ENCODE measurements around the gene NFASC.
A peak's percentile ranks its signal among the peaks of the same experiment; 100 is the strongest.

NFASC gene

GRCh38 chr1:204896023-204896422, 25.4 kb downstream of the NFASC start:
- no peaks in the 10 kb centered on the region for H3K4me1 ChIP-seq (ENCODE audit: control insufficient read depth in 2 of 2, insufficient read depth in 2 of 2, low read length in 2 of 2)
- H3K9ac ChIP-seq (ENCODE audit: low read depth in 1 of 2, low read length in 2 of 2), result no peak overlapping the region

DNA sequence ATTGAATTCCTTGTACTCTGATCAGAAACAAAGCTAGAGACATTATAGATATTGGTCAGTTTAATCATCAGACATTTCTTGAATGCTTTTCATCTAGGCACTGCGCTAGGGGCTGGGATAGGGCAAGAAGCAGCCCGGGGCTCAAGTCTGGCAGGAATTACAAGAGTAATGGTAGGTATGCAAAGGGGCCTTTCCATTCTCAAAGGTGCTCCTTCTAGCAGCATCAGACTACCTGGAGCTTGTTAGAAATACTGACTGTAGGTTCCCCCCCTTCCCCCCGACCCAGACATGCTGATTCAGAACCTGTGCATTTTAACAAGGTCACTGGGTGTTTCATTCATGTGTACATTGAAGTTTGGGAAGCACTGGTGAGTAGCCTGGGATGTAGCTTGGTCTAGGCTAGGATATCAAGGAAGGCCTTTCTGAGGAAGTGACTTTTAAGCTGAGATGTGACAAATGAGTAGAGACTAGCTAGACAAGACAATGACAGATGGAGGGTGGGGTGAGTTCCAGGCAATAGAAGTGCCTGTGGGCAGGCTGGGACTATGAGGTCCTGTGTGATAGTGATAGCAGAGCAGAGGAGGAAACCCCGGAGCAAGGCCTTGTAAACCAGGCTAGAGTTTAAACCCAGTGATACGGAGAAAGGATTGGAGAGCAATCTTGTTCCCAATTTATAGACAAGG, 26.3 kb downstream of the NFASC start:
- no peak overlapping the region for H3K4me3 ChIP-seq (ENCODE audit: low read length in 2 of 2)
- no peak overlapping the region for H3K27ac ChIP-seq (ENCODE audit: low read depth in 2 of 2, low read length in 2 of 2)
- H3K4me1 ChIP-seq (ENCODE audit: control insufficient read depth in 2 of 2, insufficient read depth in 2 of 2, low read length in 2 of 2), result no peaks in the 10 kb centered on the region
- H3K9me3 ChIP-seq (ENCODE audit: control insufficient read depth in 2 of 2, low read length in 2 of 2), result no peaks in the 10 kb centered on the region
- H3K36me3 ChIP-seq (ENCODE audit: control insufficient read depth in 2 of 2, insufficient read depth in 2 of 2, low read length in 2 of 2), result no peaks in the 10 kb centered on the region
- no peak overlapping the region for H3K9ac ChIP-seq (ENCODE audit: low read depth in 1 of 2, low read length in 2 of 2)
- no peaks in the 10 kb centered on the region for H3K27me3 ChIP-seq (ENCODE audit: control insufficient read depth in 2 of 2, insufficient read depth in 2 of 2, low read length in 2 of 2)

More at GRCh38 chr1:204896023-204896422, 25.4 kb downstream of the NFASC start:
- H3K36me3 ChIP-seq (ENCODE audit: control insufficient read depth in 2 of 2, insufficient read depth in 2 of 2, low read length in 2 of 2), result no peaks in the 10 kb centered on the region
- no peaks in the 10 kb centered on the region for H3K9me3 ChIP-seq (ENCODE audit: control insufficient read depth in 2 of 2, low read length in 2 of 2)
- H3K27me3 ChIP-seq (ENCODE audit: control insufficient read depth in 2 of 2, insufficient read depth in 2 of 2, low read length in 2 of 2), result no peaks in the 10 kb centered on the region
- H3K4me3 ChIP-seq (ENCODE audit: low read length in 2 of 2), result no peak overlapping the region
- no peak overlapping the region for H3K27ac ChIP-seq (ENCODE audit: low read depth in 2 of 2, low read length in 2 of 2)

DNA sequence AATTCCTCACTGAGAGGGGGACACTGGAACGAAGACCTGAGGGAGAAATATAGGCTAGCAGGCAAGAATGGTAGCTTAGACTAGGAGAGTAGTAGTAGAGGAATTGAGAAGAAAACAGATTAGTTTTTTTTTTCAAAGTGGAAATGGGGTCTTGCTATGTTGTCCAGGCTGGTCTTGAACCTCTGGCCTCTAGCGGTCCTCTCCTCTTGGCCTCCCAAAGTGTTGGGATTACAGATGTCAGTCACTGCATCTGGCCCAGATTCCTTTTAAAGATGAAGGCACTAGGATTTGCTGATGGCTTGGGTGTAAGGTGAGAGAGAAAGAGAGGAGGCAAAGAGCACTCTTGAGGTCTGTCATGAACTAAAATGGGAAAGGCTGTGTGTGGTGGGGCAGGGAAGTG, 30.1 kb downstream of the NFASC start:
- H3K4me1 ChIP-seq (ENCODE audit: control insufficient read depth in 2 of 2, insufficient read depth in 2 of 2, low read length in 2 of 2), result no peaks in the 10 kb centered on the region
- no peak overlapping the region for H3K27ac ChIP-seq (ENCODE audit: low read depth in 2 of 2, low read length in 2 of 2)
- no peaks in the 10 kb centered on the region for H3K9me3 ChIP-seq (ENCODE audit: control insufficient read depth in 2 of 2, low read length in 2 of 2)
- H3K27me3 ChIP-seq (ENCODE audit: control insufficient read depth in 2 of 2, insufficient read depth in 2 of 2, low read length in 2 of 2), result no peaks in the 10 kb centered on the region
- no peaks in the 10 kb centered on the region for H3K36me3 ChIP-seq (ENCODE audit: control insufficient read depth in 2 of 2, insufficient read depth in 2 of 2, low read length in 2 of 2)
- H3K4me3 ChIP-seq (ENCODE audit: low read length in 2 of 2), result no peak overlapping the region
- H3K9ac ChIP-seq (ENCODE audit: low read depth in 1 of 2, low read length in 2 of 2), result no peak overlapping the region

GRCh38 chr1:204902671-204903070, 32.0 kb downstream of the NFASC start:
- H3K27ac ChIP-seq (ENCODE audit: low read depth in 2 of 2, low read length in 2 of 2), result no peak overlapping the region
- H3K27me3 ChIP-seq (ENCODE audit: control insufficient read depth in 2 of 2, insufficient read depth in 2 of 2, low read length in 2 of 2), result no peaks in the 10 kb centered on the region
- H3K36me3 ChIP-seq (ENCODE audit: control insufficient read depth in 2 of 2, insufficient read depth in 2 of 2, low read length in 2 of 2), result no peaks in the 10 kb centered on the region
- no peaks in the 10 kb centered on the region for H3K4me1 ChIP-seq (ENCODE audit: control insufficient read depth in 2 of 2, insufficient read depth in 2 of 2, low read length in 2 of 2)
- no peak overlapping the region for H3K4me3 ChIP-seq (ENCODE audit: low read length in 2 of 2)
- no peaks in the 10 kb centered on the region for H3K9me3 ChIP-seq (ENCODE audit: control insufficient read depth in 2 of 2, low read length in 2 of 2)
- no peak overlapping the region for H3K9ac ChIP-seq (ENCODE audit: low read depth in 1 of 2, low read length in 2 of 2)

GRCh38 chr1:204904228-204904810, 33.7 kb downstream of the NFASC start:
- Histone ChIP-seq H3K27me3 (ENCODE audit: control insufficient read depth in 2 of 2, insufficient read depth in 2 of 2, low read length in 2 of 2) (no peaks in the 10 kb centered on the region), H3K4me3 (ENCODE audit: low read length in 2 of 2) (no peak overlapping the region), H3K9ac (ENCODE audit: low read depth in 1 of 2, low read length in 2 of 2) (no peak overlapping the region), H3K27ac (ENCODE audit: low read depth in 2 of 2, low read length in 2 of 2) (no peak overlapping the region), H3K9me3 (ENCODE audit: control insufficient read depth in 2 of 2, low read length in 2 of 2) (no peaks in the 10 kb centered on the region), H3K4me1 (ENCODE audit: control insufficient read depth in 2 of 2, insufficient read depth in 2 of 2, low read length in 2 of 2) (no peaks in the 10 kb centered on the region), H3K36me3 (ENCODE audit: control insufficient read depth in 2 of 2, insufficient read depth in 2 of 2, low read length in 2 of 2) (no peaks in the 10 kb centered on the region)

GRCh38 chr1:204909109-204909508, 38.4 kb downstream of the NFASC start:
- Histone ChIP-seq H3K4me1 (ENCODE audit: control insufficient read depth in 2 of 2, insufficient read depth in 2 of 2, low read length in 2 of 2) (no peaks in the 10 kb centered on the region), H3K36me3 (ENCODE audit: control insufficient read depth in 2 of 2, insufficient read depth in 2 of 2, low read length in 2 of 2) (no peaks in the 10 kb centered on the region), H3K27ac (ENCODE audit: low read depth in 2 of 2, low read length in 2 of 2) (no peak overlapping the region)

DNA sequence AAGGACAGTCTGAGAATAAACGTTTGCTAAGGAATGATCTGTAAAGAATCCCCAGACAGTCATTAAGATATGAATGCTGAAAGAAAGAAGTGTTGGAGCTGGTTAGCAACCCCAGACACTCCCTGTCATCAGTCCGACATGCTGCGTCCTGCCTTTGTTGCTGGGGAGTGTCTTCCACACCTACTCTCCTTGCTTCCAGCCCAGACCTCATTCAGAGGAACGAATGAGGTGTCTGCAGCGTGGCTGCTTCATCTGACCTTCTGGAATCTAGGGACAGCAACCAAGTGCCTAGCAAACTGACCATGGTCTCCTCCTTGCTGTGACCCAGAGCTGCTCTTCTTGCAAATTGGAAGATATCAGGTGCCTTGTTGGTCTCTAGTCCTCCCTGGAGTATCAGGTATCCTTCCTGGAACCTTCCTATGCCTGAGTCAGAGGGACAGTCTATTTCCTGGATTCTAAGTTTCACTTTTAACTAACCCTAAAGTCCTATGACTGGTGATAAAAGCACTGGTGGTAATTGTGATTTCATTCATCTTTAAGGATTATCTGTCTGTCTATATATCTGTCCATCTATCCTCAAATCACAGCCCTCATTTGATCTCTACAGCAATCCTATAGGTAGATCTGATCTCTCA, 45.3 kb downstream of the NFASC start:
- no peak overlapping the region for H3K9ac ChIP-seq (ENCODE audit: low read depth in 1 of 2, low read length in 2 of 2)
- H3K27ac ChIP-seq (ENCODE audit: low read depth in 2 of 2, low read length in 2 of 2), result peak overlapping the region; percentile 32 to 73
- H3K27me3 ChIP-seq (ENCODE audit: control insufficient read depth in 2 of 2, insufficient read depth in 2 of 2, low read length in 2 of 2), result no peaks in the 10 kb centered on the region
- H3K4me1 ChIP-seq (ENCODE audit: control insufficient read depth in 2 of 2, insufficient read depth in 2 of 2, low read length in 2 of 2), result peaks cover 0 to 11% of the 10 kb centered on the region in 2 donors
- peaks cover 0 to 3% of the 10 kb centered on the region in 2 donors for H3K9me3 ChIP-seq (ENCODE audit: control insufficient read depth in 2 of 2, low read length in 2 of 2)
- H3K36me3 ChIP-seq (ENCODE audit: control insufficient read depth in 2 of 2, insufficient read depth in 2 of 2, low read length in 2 of 2), result no peaks in the 10 kb centered on the region
- H3K4me3 ChIP-seq (ENCODE audit: low read length in 2 of 2), result peak overlapping the region; percentile 34 to 49

More at GRCh38 chr1:204909109-204909508, 38.4 kb downstream of the NFASC start:
- H3K27me3 ChIP-seq (ENCODE audit: control insufficient read depth in 2 of 2, insufficient read depth in 2 of 2, low read length in 2 of 2), result no peaks in the 10 kb centered on the region
- H3K9me3 ChIP-seq (ENCODE audit: control insufficient read depth in 2 of 2, low read length in 2 of 2), result no peaks in the 10 kb centered on the region
- H3K9ac ChIP-seq (ENCODE audit: low read depth in 1 of 2, low read length in 2 of 2), result no peak overlapping the region
- H3K4me3 ChIP-seq (ENCODE audit: low read length in 2 of 2), result no peak overlapping the region

DNA sequence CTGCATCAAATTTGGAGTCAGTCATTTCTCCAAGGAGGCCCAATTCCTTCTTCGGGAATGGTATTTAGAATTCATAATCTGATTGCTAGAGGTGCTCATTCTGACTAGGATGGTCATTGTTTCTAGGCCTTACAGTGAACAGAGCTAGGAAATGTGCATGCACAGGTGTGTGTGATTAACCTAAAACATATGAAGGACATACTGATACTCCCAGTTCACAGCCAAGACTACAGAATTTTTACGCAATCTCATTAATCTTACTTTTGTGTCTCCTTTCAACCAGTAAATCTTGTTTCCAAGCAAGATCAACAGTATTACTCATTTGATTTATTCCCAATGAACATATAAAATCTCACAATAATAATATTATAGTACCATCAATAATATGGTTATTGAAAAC, 47.1 kb downstream of the NFASC start:
- Histone ChIP-seq H3K4me1 (ENCODE audit: control insufficient read depth in 2 of 2, insufficient read depth in 2 of 2, low read length in 2 of 2) (peaks cover 0 to 11% of the 10 kb centered on the region in 2 donors), H3K9ac (ENCODE audit: low read depth in 1 of 2, low read length in 2 of 2) (no peak overlapping the region), H3K27me3 (ENCODE audit: control insufficient read depth in 2 of 2, insufficient read depth in 2 of 2, low read length in 2 of 2) (no peaks in the 10 kb centered on the region), H3K9me3 (ENCODE audit: control insufficient read depth in 2 of 2, low read length in 2 of 2) (peaks cover 0 to 3% of the 10 kb centered on the region in 2 donors), H3K27ac (ENCODE audit: low read depth in 2 of 2, low read length in 2 of 2) (no peak overlapping the region), H3K36me3 (ENCODE audit: control insufficient read depth in 2 of 2, insufficient read depth in 2 of 2, low read length in 2 of 2) (no peaks in the 10 kb centered on the region), H3K4me3 (ENCODE audit: low read length in 2 of 2) (no peak overlapping the region)

GRCh38 chr1:204920511-204920910, 49.8 kb downstream of the NFASC start:
- Histone ChIP-seq H3K9me3 (ENCODE audit: control insufficient read depth in 2 of 2, low read length in 2 of 2) (peaks cover 0 to 3% of the 10 kb centered on the region in 2 donors), H3K4me1 (ENCODE audit: control insufficient read depth in 2 of 2, insufficient read depth in 2 of 2, low read length in 2 of 2) (peaks cover 0 to 11% of the 10 kb centered on the region in 2 donors), H3K27ac (ENCODE audit: low read depth in 2 of 2, low read length in 2 of 2) (no peak overlapping the region), H3K27me3 (ENCODE audit: control insufficient read depth in 2 of 2, insufficient read depth in 2 of 2, low read length in 2 of 2) (no peaks in the 10 kb centered on the region), H3K9ac (ENCODE audit: low read depth in 1 of 2, low read length in 2 of 2) (no peak overlapping the region), H3K36me3 (ENCODE audit: control insufficient read depth in 2 of 2, insufficient read depth in 2 of 2, low read length in 2 of 2) (no peaks in the 10 kb centered on the region), H3K4me3 (ENCODE audit: low read length in 2 of 2) (no peak overlapping the region)

DNA sequence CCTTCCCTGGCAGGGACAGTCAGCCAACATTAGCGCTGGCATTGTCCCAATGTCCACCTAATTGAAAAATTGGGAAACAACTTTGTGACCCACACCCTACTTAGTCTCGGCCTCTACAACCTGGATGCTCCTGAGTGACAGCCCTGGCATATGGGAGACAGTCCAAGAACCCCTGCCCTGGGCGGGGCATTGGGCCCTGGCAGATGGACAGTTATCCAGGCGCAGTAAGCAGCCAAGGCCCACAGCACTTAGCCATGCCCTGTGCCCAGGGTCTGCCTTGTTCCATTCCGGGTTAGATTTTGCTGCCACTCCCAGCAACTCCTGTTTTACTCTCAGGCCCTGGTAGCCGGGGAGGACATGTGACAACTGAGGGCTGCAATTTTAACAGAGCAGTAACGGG, 50.3 kb downstream of the NFASC start:
- peaks cover 0 to 7% of the 10 kb centered on the region in 2 donors for H3K4me1 ChIP-seq (ENCODE audit: control insufficient read depth in 2 of 2, insufficient read depth in 2 of 2, low read length in 2 of 2)
- H3K36me3 ChIP-seq (ENCODE audit: control insufficient read depth in 2 of 2, insufficient read depth in 2 of 2, low read length in 2 of 2), result no peaks in the 10 kb centered on the region
- no peak overlapping the region for H3K9ac ChIP-seq (ENCODE audit: low read depth in 1 of 2, low read length in 2 of 2)
- no peak overlapping the region for H3K4me3 ChIP-seq (ENCODE audit: low read length in 2 of 2)
- H3K27ac ChIP-seq (ENCODE audit: low read depth in 2 of 2, low read length in 2 of 2), result no peak overlapping the region
- no peaks in the 10 kb centered on the region for H3K27me3 ChIP-seq (ENCODE audit: control insufficient read depth in 2 of 2, insufficient read depth in 2 of 2, low read length in 2 of 2)
- peaks cover 0 to 3% of the 10 kb centered on the region in 2 donors for H3K9me3 ChIP-seq (ENCODE audit: control insufficient read depth in 2 of 2, low read length in 2 of 2)
